Neural cell (in vitro differentiated cells): ENCODE data around the gene ARID3C. TPM values are rescaled to one million over a fixed set of nuclear protein-coding genes. Genes with fewer than 3 reads are reported as not detected.

ENCODE experiments used
- H2AFZ ChIP-seq: fragments of 200-600, 300-800 bp; sonication (generic), shearing (Covaris generic); 2 replicates; pipeline ENCODE4 v1.6.0; 2014; ENCODE audit warnings: low read depth, mild to moderate bottlenecking, antibody characterized with exemption, low read length, moderate library complexity
- H3F3A ChIP-seq: fragments of 200-600 bp; shearing (Covaris generic); 2 replicates; pipeline ENCODE4 v1.6.1; 2016; ENCODE audit warnings: mild to moderate bottlenecking, moderate library complexity, mixed read lengths, antibody characterized with exemption, low read length; ENCODE audit not compliant: insufficient read depth, poor library complexity, severe bottlenecking
- H3K27ac ChIP-seq: fragments of 200-600, 300-800 bp; sonication (generic), shearing (Covaris generic); 2 replicates; pipeline ENCODE4 v1.5.1; 2014; ENCODE audit warnings: mild to moderate bottlenecking, low read length, moderate library complexity
- H3K27me3 ChIP-seq: fragments of 300-800, 200-600 bp; sonication (generic), shearing (Covaris generic); 2 replicates; pipeline ENCODE4 v1.6.0; 2014; ENCODE audit warnings: mild to moderate bottlenecking, low read depth, low read length, moderate library complexity; ENCODE audit not compliant: insufficient read depth
- H3K36me3 ChIP-seq: fragments of 300-800, 200-600 bp; sonication (generic), shearing (Covaris generic); 2 replicates; pipeline ENCODE4 v1.5.1; 2014; ENCODE audit warnings: mild to moderate bottlenecking, antibody characterized with exemption, low read length, moderate library complexity; ENCODE audit not compliant: insufficient read depth
- H3K4me2 ChIP-seq: fragments of 300-800, 200-600 bp; sonication (generic), shearing (Covaris generic); 2 replicates; pipeline ENCODE4 v1.6.0; 2014; ENCODE audit warnings: mild to moderate bottlenecking, low read length
- H3K4me3 ChIP-seq: fragments of 300-800, 200-600 bp; sonication (generic), shearing (Covaris generic); 2 replicates; pipeline ENCODE4 v1.5.1; 2014; ENCODE audit warnings: mild to moderate bottlenecking, low read length, moderate library complexity
- H3K79me2 ChIP-seq: fragments of 200-600 bp; shearing (Covaris generic); replicated peaks from 2 replicates; pipeline ENCODE4 v1.6.0; 2014; ENCODE audit warnings: mild to moderate bottlenecking, low read length, moderate library complexity; ENCODE audit not compliant: insufficient read depth
- H3K9ac ChIP-seq: fragments of 300-800, 200-600 bp; sonication (generic), shearing (Covaris generic); 2 replicates; pipeline ENCODE4 v1.6.1; 2016; ENCODE audit warnings: mild to moderate bottlenecking, low read length, mixed read lengths
- H3K9me2 ChIP-seq: fragments of 200-600 bp; shearing (Covaris generic); 2 replicates; pipeline ENCODE4 v1.6.1; 2016; ENCODE audit warnings: mild to moderate bottlenecking, low read length, mixed read lengths; ENCODE audit not compliant: insufficient read depth
- H3K9me3 ChIP-seq: fragments of 200-600, 300-800 bp; sonication (generic), shearing (Covaris generic); 2 replicates; pipeline ENCODE4 v1.6.1; 2016; ENCODE audit warnings: mild to moderate bottlenecking, mixed run types, low read length, moderate library complexity, mixed read lengths
- H4K20me1 ChIP-seq: fragments of 200-600 bp; shearing (Covaris generic); 2 replicates; pipeline ENCODE4 v1.6.1; 2016; ENCODE audit warnings: mild to moderate bottlenecking, mixed run types; ENCODE audit not compliant: insufficient read depth
- CTCF ChIP-seq: fragments of 450-650 bp; IDR thresholded peaks from 2 replicates; pipeline ENCODE4 v1.5.1; 2014; ENCODE audit warnings: antibody characterized with exemption, mild to moderate bottlenecking, moderate library complexity; ENCODE audit not compliant: poor library complexity, severe bottlenecking
- EP300 ChIP-seq: fragments of 450-650 bp; conservative IDR thresholded peaks from 2 replicates; pipeline ENCODE4 v1.6.1; 2014; ENCODE audit warnings: antibody characterized with exemption, mild to moderate bottlenecking, moderate library complexity; ENCODE audit not compliant: poor library complexity, severe bottlenecking
- EZH2 ChIP-seq: fragments of 200-600, 300-800 bp; shearing (Covaris generic), sonication (generic); IDR thresholded peaks from 2 replicates; pipeline ENCODE4 v1.6.1; 2014; ENCODE audit warnings: antibody characterized with exemption, low read length, borderline replicate concordance, mild to moderate bottlenecking; ENCODE audit not compliant: insufficient read depth, poor library complexity, severe bottlenecking
- MXI1 ChIP-seq: fragments of 450-650 bp; conservative IDR thresholded peaks from 2 replicates; pipeline ENCODE4 v1.6.1; 2014; ENCODE audit warnings: antibody characterized with exemption, mild to moderate bottlenecking; ENCODE audit not compliant: poor library complexity, severe bottlenecking
- POLR2AphosphoS5 ChIP-seq: IDR thresholded peaks from 2 replicates; pipeline ENCODE4 v1.6.1; 2012
- RAD21 ChIP-seq: fragments of 450-650 bp; conservative IDR thresholded peaks from 2 replicates; pipeline ENCODE4 v1.6.1; 2014; ENCODE audit warnings: antibody characterized with exemption, mild to moderate bottlenecking, moderate library complexity
- REST ChIP-seq: IDR thresholded peaks from 2 replicates; pipeline ENCODE4 v1.6.1; 2012; ENCODE audit warnings: borderline replicate concordance
- SMC3 ChIP-seq: fragments of 450-650 bp; conservative IDR thresholded peaks from 2 replicates; pipeline ENCODE4 v1.6.1; 2014; ENCODE audit warnings: antibody characterized with exemption, mild to moderate bottlenecking, moderate library complexity; ENCODE audit not compliant: poor library complexity
- TAF1 ChIP-seq: IDR thresholded peaks from 2 replicates; pipeline ENCODE4 v1.6.1; 2012; ENCODE audit warnings: low read depth
- polyA plus RNA-seq: library from polyadenylated mRNA; depleted of rRNA; stranded (reverse); fragments of >200 nt; gene quantifications from 2 replicates; pipeline ENCODE4 v1.2.3, GENCODE V29; 2014

Gene ARID3C
- polyA plus RNA-seq, 1 donor from 2014 or later, result 2.8 TPM

- peak overlapping the region; percentile 49 for H3K9ac ChIP-seq
- H3K27me3 ChIP-seq, result peaks cover 25% of the 10 kb centered on the region
- H3K79me2 ChIP-seq, result no peaks in the 10 kb centered on the region
- no peak for TF ChIP-seq EZH2
- TF ChIP-seq EP300, result no peak
- TF ChIP-seq SMC3, result no peak
- no peak for TF ChIP-seq MXI1
- TF ChIP-seq POLR2AphosphoS5, result no peak
- TF ChIP-seq TAF1, result no peak
- TF ChIP-seq CTCF, result no peak
- TF ChIP-seq RAD21, result no peak
- no peak for TF ChIP-seq REST
- no peaks in the 10 kb centered on the region for H4K20me1 ChIP-seq
- no peak overlapping the region for H3K4me2 ChIP-seq
- peak overlapping the region; percentile 62 for H3K4me3 ChIP-seq
- no peak overlapping the region for H2AFZ ChIP-seq
- no peaks in the 10 kb centered on the region for H3F3A ChIP-seq
- no peaks in the 10 kb centered on the region for H3K36me3 ChIP-seq
- H3K9me3 ChIP-seq, result no peaks in the 10 kb centered on the region
- no peak overlapping the region for H3K27ac ChIP-seq
- no peaks in the 10 kb centered on the region for H3K9me2 ChIP-seq
Measured at GRCh38 chr9:34627716-34628655, 880 bp downstream of the ARID3C start.

GRCh38 chr9:34625186-34625486 is 3.7 kb downstream of the ARID3C start:
- no peaks in the 10 kb centered on the region for H3F3A ChIP-seq
- no peak overlapping the region for H3K4me2 ChIP-seq
- no peak overlapping the region for H3K9ac ChIP-seq
- H2AFZ ChIP-seq, result no peak overlapping the region
- no peaks in the 10 kb centered on the region for H3K9me2 ChIP-seq
- no peaks in the 10 kb centered on the region for H4K20me1 ChIP-seq
- peaks cover 1% of the 10 kb centered on the region for H3K79me2 ChIP-seq
- H3K27ac ChIP-seq, result no peak overlapping the region
- H3K36me3 ChIP-seq, result no peaks in the 10 kb centered on the region
- H3K27me3 ChIP-seq, result peaks cover 24% of the 10 kb centered on the region
- no peak overlapping the region for H3K4me3 ChIP-seq
- no peaks in the 10 kb centered on the region for H3K9me3 ChIP-seq
- TF ChIP-seq REST (no peak), CTCF (no peak), TAF1 (no peak), EZH2 (no peak), EP300 (no peak), POLR2AphosphoS5 (no peak), RAD21 (no peak), MXI1 (no peak), SMC3 (no peak)
